GM19023 (cell line): ENCODE measurements around the gene ZMYND12.
"Not testable (repeated sequence)": the region's sequence is repeated elsewhere in the genome, so short reads cannot be mapped to it uniquely, and the experiment has no call there.

Experiments used
- ATAC-seq: cut with Tn5 transposase; IDR thresholded peaks from one replicate; pipeline ENCODE4 v1.9.1; 2021; ENCODE audit warnings: mild to moderate bottlenecking, moderate library complexity; ENCODE audit not compliant: unreplicated experiment

Gene ZMYND12, protein sequence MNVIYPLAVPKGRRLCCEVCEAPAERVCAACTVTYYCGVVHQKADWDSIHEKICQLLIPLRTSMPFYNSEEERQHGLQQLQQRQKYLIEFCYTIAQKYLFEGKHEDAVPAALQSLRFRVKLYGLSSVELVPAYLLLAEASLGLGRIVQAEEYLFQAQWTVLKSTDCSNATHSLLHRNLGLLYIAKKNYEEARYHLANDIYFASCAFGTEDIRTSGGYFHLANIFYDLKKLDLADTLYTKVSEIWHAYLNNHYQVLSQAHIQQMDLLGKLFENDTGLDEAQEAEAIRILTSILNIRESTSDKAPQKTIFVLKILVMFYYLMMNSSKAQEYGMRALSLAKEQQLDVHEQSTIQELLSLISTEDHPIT

GRCh38 chr1:42456010-42456753, at the start of gene ZMYND12, which contains the start of gene PPCS:
TSS of gene ZMYND12 (minus strand) at chr1:42456022. CDS start at chr1:42455997, 25 bp downstream.
TSS of gene PPCS (plus strand) at chr1:42456543. CDS start at chr1:42456566, 23 bp downstream.
- ATAC-seq = peak; percentile 89

DNA sequence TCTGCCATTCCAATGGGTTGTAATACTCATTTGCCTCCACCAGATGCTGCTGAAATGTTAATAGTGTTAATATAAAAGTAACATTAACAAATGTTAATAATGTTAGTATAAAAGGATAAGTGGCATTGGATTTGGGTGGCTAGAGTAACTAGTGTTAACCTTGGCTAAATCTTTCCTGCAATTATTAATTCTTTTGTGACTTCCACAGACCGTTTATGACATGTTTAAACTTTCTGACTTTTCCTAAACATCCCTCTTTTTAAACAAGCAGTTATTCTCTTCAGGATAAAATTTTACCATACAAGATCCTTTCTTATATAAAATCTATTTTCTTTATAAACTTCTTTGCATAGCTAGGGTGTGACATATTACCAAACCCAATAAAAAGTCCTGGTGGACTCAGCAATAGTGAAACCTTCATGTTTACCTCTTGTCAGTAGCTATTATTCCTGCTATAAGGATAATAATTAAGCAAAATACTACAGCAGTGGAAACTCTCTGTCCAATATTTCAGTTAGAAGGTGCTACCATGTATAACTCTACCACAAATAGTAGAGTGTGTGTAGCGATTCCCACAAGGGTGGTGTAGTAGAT, 48.8 kb upstream of the ZMYND12 start:
- no peak for ATAC-seq

DNA sequence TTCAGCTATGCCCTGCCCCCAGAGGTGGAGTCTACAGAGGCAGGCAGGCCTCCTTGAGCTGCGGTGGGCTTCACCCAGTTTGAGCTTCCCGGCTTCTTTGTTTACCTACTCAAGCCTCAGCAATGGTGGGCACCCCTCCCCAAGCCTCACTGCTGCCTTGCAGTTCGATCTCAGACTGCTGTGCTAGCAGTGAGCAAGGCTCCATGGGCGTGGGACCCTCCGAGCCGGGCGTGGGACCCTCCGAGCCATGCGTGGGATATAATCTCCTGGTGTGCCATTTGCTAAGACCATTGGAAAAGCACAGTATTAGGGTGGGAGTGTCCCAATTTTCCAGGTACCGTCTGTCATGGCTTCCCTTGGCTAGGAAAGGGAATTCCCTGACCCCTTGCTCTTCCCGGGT, 46.2 kb upstream of the ZMYND12 start:
- ATAC-seq = not testable (repeated sequence)

DNA sequence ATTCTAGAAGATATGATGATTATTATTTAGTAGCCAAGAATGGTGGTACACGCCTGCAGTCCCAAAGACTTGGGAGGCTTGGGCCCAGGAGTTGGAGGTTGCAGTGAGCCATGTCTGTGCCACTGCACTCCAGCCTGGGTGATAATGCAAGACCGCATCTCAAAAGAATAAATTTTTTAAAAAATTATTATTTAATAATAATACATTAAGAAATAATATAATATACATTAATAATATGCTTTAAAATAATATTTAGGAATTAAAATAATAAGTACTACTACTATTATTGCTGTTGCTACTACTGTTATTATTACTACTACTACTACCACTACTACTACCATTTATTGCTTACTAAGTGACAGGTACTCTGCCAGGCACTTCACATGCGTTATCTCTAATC, 34.4 kb upstream of the ZMYND12 start:
- ATAC-seq = no peak

GRCh38 chr1:42484382-42484781, 28.6 kb upstream of the ZMYND12 start:
- ATAC-seq = no peak

GRCh38 chr1:42482635-42483153, 26.9 kb upstream of the ZMYND12 start:
- ATAC-seq = no peak

GRCh38 chr1:42480921-42481320, 25.1 kb upstream of the ZMYND12 start:
- no peak for ATAC-seq

GRCh38 chr1:42479621-42480020, 23.8 kb upstream of the ZMYND12 start:
- no peak for ATAC-seq

DNA sequence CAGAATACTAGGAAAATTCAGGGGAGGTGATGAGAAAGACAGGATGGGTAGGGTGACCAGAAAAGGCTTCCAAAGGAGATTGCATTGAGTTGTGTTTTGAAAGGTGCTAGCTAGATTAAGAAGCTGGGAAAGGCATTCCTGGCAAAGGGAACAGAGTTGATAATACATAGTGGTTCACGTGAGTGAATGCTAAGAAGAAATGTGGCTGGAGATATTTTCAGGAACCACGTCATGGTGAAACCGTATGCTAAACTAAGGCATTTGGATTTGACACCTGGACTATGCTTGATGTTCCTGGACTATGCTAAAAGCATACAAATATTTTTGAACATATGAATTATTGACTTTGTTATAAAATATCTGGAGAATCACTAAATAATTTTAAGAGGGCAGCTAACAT, 22.0 kb upstream of the ZMYND12 start:
- ATAC-seq = no peak

DNA sequence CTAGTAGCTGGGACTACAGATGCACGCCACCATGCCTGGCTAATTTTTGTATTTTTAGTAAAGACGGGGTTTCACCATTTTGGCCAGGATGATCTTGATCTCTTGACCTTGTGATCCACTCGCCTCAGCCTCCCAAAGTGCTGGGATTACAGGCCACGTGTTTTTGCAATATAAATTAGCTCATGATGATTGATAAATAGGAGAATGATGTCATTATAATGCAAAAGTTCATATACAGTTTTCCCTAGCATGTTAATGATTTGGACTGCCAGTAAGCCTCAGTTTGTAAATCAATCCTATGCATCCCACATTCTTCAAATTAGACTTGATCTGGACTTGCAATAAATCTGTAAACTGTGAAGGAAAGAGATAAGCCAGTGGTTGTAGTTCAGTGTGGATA, 21.5 kb upstream of the ZMYND12 start:
- ATAC-seq = not testable (repeated sequence)

- ATAC-seq = no peak
These were observed 20.8 kb upstream of the ZMYND12 start for GRCh38 chr1:42476605-42477004.

DNA sequence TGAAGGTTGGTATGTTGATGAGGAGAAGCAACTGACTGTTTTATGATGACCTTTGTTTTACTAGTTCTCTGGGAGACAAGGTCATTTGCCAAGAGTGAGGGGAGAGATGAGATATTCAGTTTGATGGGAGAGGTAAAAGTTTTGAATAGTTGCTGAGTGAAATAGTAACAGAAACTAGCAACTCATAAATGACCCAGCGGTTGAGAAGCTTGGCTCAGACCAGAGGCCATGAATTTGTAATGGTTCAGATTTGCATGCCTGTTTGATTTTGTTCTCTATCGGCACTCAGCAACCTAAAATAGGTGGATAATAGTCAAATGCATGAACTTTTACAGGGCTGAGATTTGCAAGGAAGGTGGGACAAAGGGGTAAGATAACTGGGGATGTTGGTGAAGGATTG, 13.9 kb upstream of the ZMYND12 start:
- ATAC-seq = no peak

GRCh38 chr1:42466030-42466429, 10.2 kb upstream of the ZMYND12 start:
- ATAC-seq = no peak

DNA sequence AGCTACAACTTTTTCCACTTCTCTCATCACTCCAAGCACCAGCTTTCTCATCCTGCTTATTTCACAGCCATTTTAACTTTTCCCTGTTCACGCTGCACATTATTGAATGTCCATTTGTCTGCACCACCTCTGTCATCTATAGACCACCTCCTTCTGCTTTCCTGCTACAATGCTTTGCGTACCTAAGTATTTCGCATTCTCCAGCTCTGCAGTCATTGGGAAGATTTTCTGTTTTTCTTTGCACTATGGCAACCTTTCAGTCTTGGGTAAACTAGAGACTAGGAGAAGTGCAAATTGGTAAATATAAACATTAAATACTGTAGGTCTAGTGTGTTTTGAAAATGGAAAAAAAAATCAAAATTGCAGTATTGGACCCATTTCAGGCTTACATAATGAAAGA, 8.1 kb upstream of the ZMYND12 start:
- no peak for ATAC-seq

DNA sequence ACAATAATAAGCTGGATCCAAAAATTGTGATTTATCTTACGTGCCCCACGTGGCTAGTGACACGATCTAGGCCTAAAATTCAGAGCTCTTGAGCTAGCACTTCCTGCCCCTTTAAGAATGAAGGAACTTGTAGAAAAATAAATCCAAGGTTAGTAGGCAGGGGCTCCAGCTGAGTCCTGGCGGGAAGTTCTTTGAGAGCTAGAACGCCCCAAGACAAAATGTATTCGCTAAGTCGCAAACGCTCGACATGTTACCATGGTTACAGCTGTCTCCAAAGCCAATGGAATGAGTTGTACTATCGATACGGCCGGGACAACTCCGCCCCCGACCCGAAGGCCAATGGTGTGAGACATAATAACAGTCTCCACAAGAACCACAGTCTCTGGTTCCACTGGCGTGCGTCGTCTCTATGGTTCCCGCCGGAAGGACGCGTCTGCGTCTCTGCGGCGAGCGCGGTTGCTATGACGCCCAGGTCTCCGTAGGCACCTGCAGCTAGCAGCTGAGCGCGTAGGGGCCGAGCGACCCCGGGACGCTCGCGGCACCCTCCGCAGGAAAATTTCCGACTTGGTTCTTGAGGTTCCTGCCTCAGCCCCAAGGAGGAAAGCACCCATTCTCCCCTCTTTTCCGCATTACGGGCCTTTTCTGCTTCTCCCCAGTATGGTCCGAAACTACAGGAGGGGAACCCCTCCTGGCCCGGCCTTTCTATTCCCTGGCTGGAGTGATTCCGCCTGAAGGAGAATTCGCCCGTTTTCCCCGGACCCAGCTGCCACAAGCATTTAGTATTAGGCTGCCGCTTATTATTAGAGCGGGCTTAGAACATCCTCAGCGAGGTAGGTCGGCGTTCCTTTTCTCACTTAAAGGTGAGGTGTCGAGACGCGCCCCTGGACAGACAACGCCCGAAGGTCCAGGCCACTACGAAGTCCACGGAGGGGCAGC, 7.3 kb upstream of the ZMYND12 start, which contains the start of gene CCDC30:
Gene CCDC30, plus strand, starts transcription at position 459 of the 936 bp plus-strand sequence. CDS start 17,266 bp downstream, outside the sequence.
- peak; percentile 99 for ATAC-seq

DNA sequence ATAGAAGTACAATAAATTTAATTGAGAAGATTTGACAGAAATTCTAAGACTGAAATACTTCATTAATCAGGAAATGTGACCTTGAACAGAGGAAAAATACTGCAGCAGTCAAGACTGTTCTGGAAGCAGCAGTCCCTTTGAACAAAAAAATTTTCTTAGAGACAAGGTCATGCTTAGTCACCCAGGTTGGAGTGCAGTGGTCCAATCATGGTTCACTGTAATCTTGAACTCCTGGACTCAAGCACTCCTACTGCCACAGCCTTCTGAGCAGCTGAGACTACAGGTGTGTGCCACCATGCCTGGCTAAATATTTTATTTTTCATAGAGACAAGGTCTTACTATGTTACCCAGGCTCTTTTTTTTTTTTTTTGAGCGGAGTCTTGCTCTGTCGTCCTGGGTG, 5.4 kb upstream of the ZMYND12 start:
- ATAC-seq = no peak

GRCh38 chr1:42456754-42457089, 900 bp upstream of the ZMYND12 start:
- ATAC-seq = peak; percentile 53

DNA sequence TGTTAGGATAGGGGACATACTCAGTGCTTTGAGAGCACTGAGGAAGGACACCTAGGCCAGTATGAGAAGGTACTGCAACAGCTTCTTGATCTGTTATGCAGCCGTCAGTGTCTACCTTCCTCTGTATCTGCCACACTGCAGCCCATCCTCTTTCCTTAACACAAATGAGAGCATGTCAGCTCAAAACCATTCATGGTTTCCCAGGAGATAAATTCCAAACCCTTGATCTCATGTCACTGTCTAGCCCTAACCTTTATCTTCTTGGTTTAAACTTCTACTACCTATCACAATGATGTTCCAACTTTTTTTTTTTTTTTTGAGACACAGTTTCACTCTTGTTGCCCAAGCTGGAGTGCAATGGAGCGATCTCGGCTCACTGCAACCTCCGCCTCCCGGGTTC, 1.4 kb downstream of the ZMYND12 start:
- ATAC-seq = no peak

- no peak for ATAC-seq
These were observed 2.4 kb downstream of the ZMYND12 start for GRCh38 chr1:42453386-42453785.

DNA sequence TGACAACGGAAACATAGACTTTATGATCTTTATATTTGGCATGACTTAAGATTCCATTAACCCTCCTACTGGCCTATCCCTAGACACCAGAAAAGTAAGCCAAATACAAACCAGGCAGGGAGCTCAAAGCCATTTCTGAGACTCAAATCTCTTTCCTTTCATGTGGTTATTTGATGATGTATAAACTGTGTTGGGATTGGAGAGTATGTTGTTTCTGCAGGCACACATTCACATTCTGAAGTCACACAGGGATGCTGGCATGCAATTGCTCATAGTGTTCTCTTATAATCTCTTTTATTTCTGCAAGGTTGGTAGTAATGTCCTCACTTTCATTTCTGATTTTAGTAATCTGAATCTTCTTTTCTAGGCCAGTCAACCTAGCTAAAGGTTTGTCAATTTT, 5.8 kb downstream of the ZMYND12 start:
- no peak for ATAC-seq
